Mesenchymal stem cell (in vitro differentiated cells and primary cell): ENCODE measurements around the gene NPHP4.
A peak's percentile ranks its signal among the peaks of the same experiment; 100 is the strongest.

Experiments used
- DNase-seq: peaks from one replicate; pipeline ENCODE4 v3.0.0-alpha.2; 2013
- H2AFZ ChIP-seq: one replicate; pipeline ENCODE4 v1.6.1; 2013; ENCODE audit warnings: low read depth, mild to moderate bottlenecking, control low read depth, inconsistent platforms, low read length, moderate library complexity
- H2AK5ac ChIP-seq: 2 replicates; pipeline ENCODE4 v1.6.1; 2013; ENCODE audit warnings: low read length, moderate library complexity, mild to moderate bottlenecking, inconsistent platforms; ENCODE audit not compliant: severe bottlenecking
- H2BK120ac ChIP-seq: one replicate; pipeline ENCODE4 v1.6.1; 2013; ENCODE audit warnings: low read depth, mild to moderate bottlenecking, inconsistent platforms, low read length, moderate library complexity
- H2BK12ac ChIP-seq, 2 experiments: one replicate each; pipeline ENCODE4 v1.6.1; 2013; ENCODE audit warnings: inconsistent platforms in 2 of 2, low read length in 2 of 2, mild to moderate bottlenecking in 2 of 2, moderate library complexity in 2 of 2, control low read depth in 1 of 2
- H2BK15ac ChIP-seq: one replicate; pipeline ENCODE4 v1.6.1; 2013; ENCODE audit warnings: mild to moderate bottlenecking, low read depth, inconsistent platforms; ENCODE audit not compliant: poor library complexity, severe bottlenecking
- H2BK5ac ChIP-seq: 2 replicates; pipeline ENCODE4 v1.6.1; 2013; ENCODE audit warnings: low read depth, mild to moderate bottlenecking, low read length, control low read depth, inconsistent platforms; ENCODE audit not compliant: poor library complexity, severe bottlenecking
- H3K14ac ChIP-seq, 2 experiments: one replicate each; pipeline ENCODE4 v1.6.1; 2013; ENCODE audit warnings: inconsistent platforms in 2 of 2, low read length in 2 of 2, control low read depth in 1 of 2, mild to moderate bottlenecking in 1 of 2, moderate library complexity in 1 of 2
- H3K18ac ChIP-seq, 2 experiments: one replicate each; pipeline ENCODE4 v1.6.1; 2013; ENCODE audit warnings: inconsistent platforms in 2 of 2, low read length in 2 of 2, control low read depth in 1 of 2, low read depth in 1 of 2, mild to moderate bottlenecking in 1 of 2
- H3K23ac ChIP-seq, 2 experiments: one replicate each; pipeline ENCODE4 v1.6.1; 2013; ENCODE audit warnings: inconsistent platforms in 2 of 2, low read length in 2 of 2, mild to moderate bottlenecking in 2 of 2, moderate library complexity in 2 of 2, control low read depth in 1 of 2
- H3K27ac ChIP-seq: 2 replicates; pipeline ENCODE4 v1.5.1; 2013; ENCODE audit warnings: mild to moderate bottlenecking, moderate library complexity, low read length, control low read depth, inconsistent platforms; ENCODE audit not compliant: poor library complexity, severe bottlenecking
- H3K27me3 ChIP-seq, 2 experiments: 2 replicates each; pipeline versions ENCODE4 v1.6.1 to v1.7.0; 2013; ENCODE audit warnings: low read length in 2 of 2, mild to moderate bottlenecking in 2 of 2, moderate library complexity in 2 of 2, control low read depth in 1 of 2, inconsistent platforms in 1 of 2; ENCODE audit not compliant: control insufficient read depth in 1 of 2, insufficient read depth in 1 of 2
- H3K36me3 ChIP-seq, 2 experiments: 2 replicates each; pipeline versions ENCODE4 v1.6.1 to v1.7.0; 2013; ENCODE audit warnings: low read length in 2 of 2, control low read depth in 1 of 2, inconsistent platforms in 1 of 2, low read depth in 1 of 2, mild to moderate bottlenecking in 1 of 2; ENCODE audit not compliant: insufficient read depth in 2 of 2, control insufficient read depth in 1 of 2
- H3K4ac ChIP-seq, 2 experiments: one replicate each; pipeline ENCODE4 v1.6.1; 2013; ENCODE audit warnings: inconsistent platforms in 2 of 2, low read length in 2 of 2, mild to moderate bottlenecking in 2 of 2, moderate library complexity in 2 of 2, control low read depth in 1 of 2, low read depth in 1 of 2
- H3K4me1 ChIP-seq: 2 replicates; pipeline ENCODE4 v1.6.1; 2013; ENCODE audit warnings: low read depth, low read length, control low read depth; ENCODE audit not compliant: control insufficient read depth, insufficient read depth
- H3K4me2 ChIP-seq: 2 replicates; pipeline ENCODE4 v1.6.1; 2013; ENCODE audit warnings: low read length, mild to moderate bottlenecking, inconsistent platforms; ENCODE audit not compliant: poor library complexity, severe bottlenecking
- H3K4me3 ChIP-seq, 2 experiments: 2 replicates each; pipeline versions ENCODE4 v1.5.1 to v1.7.0; 2013; ENCODE audit warnings: low read length in 2 of 2, mild to moderate bottlenecking in 2 of 2, control low read depth in 1 of 2, low read depth in 1 of 2; ENCODE audit not compliant: insufficient read depth in 1 of 2
- H3K79me1 ChIP-seq: replicated peaks from 2 replicates; pipeline ENCODE4 v1.6.1; 2013; ENCODE audit warnings: mild to moderate bottlenecking, control low read depth, low read length, inconsistent platforms; ENCODE audit not compliant: poor library complexity, severe bottlenecking
- H3K9ac ChIP-seq: 2 replicates; pipeline ENCODE4 v1.7.0; 2013; ENCODE audit warnings: mild to moderate bottlenecking, low read length, moderate library complexity
- H3K9me3 ChIP-seq: 2 replicates; pipeline ENCODE4 v1.7.0; 2013; ENCODE audit warnings: mild to moderate bottlenecking, low read length; ENCODE audit not compliant: control insufficient read depth
- H4K8ac ChIP-seq: one replicate; pipeline ENCODE4 v1.6.1; 2013; ENCODE audit warnings: inconsistent platforms, mild to moderate bottlenecking, low read length, moderate library complexity
- H4K91ac ChIP-seq: one replicate; pipeline ENCODE4 v1.6.1; 2013; ENCODE audit warnings: mild to moderate bottlenecking, low read length, inconsistent platforms
- WGBS: methylation state at CpG from one replicate; pipeline ENCODE4 v1.1.7; 2013; ENCODE audit warnings: mixed read lengths; 5-methylcytosine and 5-hydroxymethylcytosine counted together

The NPHP4 gene

DNA sequence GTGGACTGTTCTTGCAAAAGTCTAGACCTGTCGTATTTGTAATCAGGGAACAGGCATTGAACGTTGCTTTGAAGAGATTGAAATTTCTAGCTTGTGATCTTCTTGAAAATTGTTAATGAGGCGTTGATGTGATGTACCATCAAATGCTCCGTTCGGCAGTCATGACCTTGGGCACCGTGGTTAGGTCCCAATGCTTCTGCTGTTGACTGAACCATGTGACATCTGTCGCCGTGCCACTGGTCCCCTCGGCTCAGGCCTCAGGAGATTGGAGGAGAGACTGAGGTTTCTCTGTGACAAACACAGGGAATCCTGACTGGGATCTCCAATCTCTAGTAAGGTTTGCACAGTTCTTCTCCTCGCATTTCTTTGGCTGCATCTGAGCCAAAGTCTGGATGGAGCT, 35.4 kb upstream of the NPHP4 start:
- H2BK120ac ChIP-seq: no peak overlapping the region
- H4K8ac ChIP-seq: no peak overlapping the region
- no peak overlapping the region for H3K27ac ChIP-seq
- H2AFZ ChIP-seq: no peak overlapping the region
- no peak overlapping the region for H3K4me2 ChIP-seq
- no peak overlapping the region for H3K9ac ChIP-seq
- H2AK5ac ChIP-seq: no peak overlapping the region
- 88% methylated on average over 10 of the region's 10 CpGs for WGBS
- no peaks in the 10 kb centered on the region for H3K79me1 ChIP-seq
- peaks cover 20% of the 10 kb centered on the region for H3K4me1 ChIP-seq
- H3K27me3 ChIP-seq: peaks cover 17 to 20% of the 10 kb centered on the region in 2 experiments
- no peak overlapping the region for H3K4ac ChIP-seq
- DNase-seq: no peak
- no peaks in the 10 kb centered on the region for H3K9me3 ChIP-seq
- no peak overlapping the region for H3K23ac ChIP-seq
- no peak overlapping the region for H2BK15ac ChIP-seq
- H2BK12ac ChIP-seq: no peak overlapping the region
- no peaks in the 10 kb centered on the region for H3K36me3 ChIP-seq
- no peak overlapping the region for H3K18ac ChIP-seq
- no peak overlapping the region for H2BK5ac ChIP-seq
- no peak overlapping the region for H3K14ac ChIP-seq
- H4K91ac ChIP-seq: no peak overlapping the region
- no peak overlapping the region for H3K4me3 ChIP-seq

DNA sequence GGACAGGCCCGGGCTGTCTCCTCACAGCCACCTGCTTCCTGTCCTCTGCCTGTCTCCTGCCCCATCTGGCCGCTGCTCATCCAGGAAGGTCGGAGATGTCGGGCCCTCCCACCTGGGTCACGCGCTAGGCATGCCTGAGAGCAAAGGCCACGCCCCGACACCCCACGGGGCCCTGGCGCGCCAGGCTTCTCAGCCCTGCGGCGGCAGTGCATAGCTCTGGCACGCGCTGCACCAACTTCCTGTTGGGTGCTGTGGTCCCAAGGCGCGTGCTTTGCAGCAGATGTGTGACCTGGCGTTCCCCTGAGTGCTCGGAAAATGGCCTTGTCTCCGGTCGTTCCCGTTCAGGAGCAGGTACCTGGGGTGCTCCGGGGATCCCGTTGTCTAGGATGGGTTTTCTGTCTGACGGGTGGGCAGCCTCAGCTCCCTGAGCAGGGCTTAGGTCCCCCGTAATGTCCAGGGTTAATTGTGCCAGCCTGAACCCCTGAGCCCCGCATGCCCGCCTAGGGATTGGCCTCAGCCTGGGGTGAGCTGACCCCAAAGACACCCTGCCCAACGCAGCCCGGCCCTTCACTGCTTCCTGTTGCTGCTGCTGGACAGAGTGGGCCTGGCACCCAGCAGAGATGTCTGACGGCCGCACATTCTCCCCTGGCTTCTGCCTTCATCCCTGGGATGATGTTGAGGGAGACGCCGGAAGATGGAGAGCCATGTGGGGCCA, 34.0 kb upstream of the NPHP4 start:
- H3K79me1 ChIP-seq: no peaks in the 10 kb centered on the region
- H3K9me3 ChIP-seq: no peaks in the 10 kb centered on the region
- no peak overlapping the region for H2AK5ac ChIP-seq
- H3K4me3 ChIP-seq: no peak overlapping the region
- no peak overlapping the region for H3K4ac ChIP-seq
- H2AFZ ChIP-seq: no peak overlapping the region
- no peak overlapping the region for H2BK120ac ChIP-seq
- H3K27me3 ChIP-seq: peaks cover 11 to 17% of the 10 kb centered on the region in 2 experiments
- no peak overlapping the region for H4K8ac ChIP-seq
- no peak overlapping the region for H3K23ac ChIP-seq
- peak overlapping the region; percentile 21 for H3K4me2 ChIP-seq
- H2BK5ac ChIP-seq: no peak overlapping the region
- H3K36me3 ChIP-seq: no peaks in the 10 kb centered on the region
- peaks cover 20% of the 10 kb centered on the region for H3K4me1 ChIP-seq
- H2BK12ac ChIP-seq: no peak overlapping the region
- WGBS: 48% methylated on average over 34 of the region's 34 CpGs
- H2BK15ac ChIP-seq: no peak overlapping the region
- DNase-seq: no peak
- H3K27ac ChIP-seq: no peak overlapping the region
- H3K14ac ChIP-seq: no peak overlapping the region
- no peak overlapping the region for H3K18ac ChIP-seq
- H3K9ac ChIP-seq: no peak overlapping the region
- no peak overlapping the region for H4K91ac ChIP-seq

DNA sequence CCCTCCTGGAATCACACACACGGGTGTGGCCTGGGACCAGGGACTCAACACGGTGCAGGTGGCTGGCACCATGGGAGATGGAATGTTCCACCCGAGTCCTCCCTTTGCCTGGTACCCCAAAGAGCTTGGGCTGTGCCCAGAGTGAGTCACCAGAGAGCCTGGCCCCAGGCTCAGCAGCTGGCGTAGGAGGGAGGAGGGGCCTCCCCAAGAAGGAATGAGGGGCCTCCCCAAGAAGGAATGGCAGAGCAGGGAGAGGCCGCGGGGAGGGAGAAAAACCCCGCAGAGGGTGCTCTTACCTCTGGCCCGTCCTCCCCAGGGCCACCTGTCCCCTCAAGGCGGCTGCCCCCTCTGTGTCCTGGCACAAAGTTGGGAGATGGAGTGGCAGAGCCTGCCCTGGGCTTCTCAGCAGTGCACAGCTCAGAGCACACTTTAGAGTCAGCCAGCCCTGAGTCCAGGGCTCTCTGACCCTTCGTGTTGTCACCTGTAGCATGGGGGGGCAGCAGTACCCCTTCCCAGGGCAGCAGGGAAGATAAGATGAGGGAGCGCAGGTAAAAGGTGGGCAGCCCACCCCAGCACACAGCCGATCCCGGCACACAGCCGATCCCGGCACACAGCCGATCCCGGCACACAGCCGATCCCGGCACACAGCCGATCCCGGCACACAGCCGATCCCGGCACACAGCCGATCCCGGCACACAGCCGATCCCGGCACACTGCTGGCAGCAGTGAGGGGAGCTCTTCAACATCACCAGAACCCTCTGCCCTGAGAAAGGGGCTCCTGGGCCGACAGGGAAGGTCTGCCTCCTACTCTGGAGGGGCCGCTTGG, 33.3 kb upstream of the NPHP4 start:
- no peak overlapping the region for H2BK5ac ChIP-seq
- H3K9me3 ChIP-seq: no peaks in the 10 kb centered on the region
- no peak overlapping the region for H2AFZ ChIP-seq
- no peak overlapping the region for H3K4ac ChIP-seq
- no peak overlapping the region for H3K27ac ChIP-seq
- no peak overlapping the region for H4K91ac ChIP-seq
- H3K14ac ChIP-seq: no peak overlapping the region
- no peak overlapping the region for H4K8ac ChIP-seq
- H3K4me2 ChIP-seq: peak overlapping the region; percentile 21
- H2BK12ac ChIP-seq: no peak overlapping the region
- 82% methylated on average over 28 of the region's 29 CpGs for WGBS
- H2AK5ac ChIP-seq: no peak overlapping the region
- no peak overlapping the region for H3K9ac ChIP-seq
- no peaks in the 10 kb centered on the region for H3K36me3 ChIP-seq
- peaks cover 20% of the 10 kb centered on the region for H3K4me1 ChIP-seq
- no peak overlapping the region for H2BK120ac ChIP-seq
- no peak overlapping the region for H3K4me3 ChIP-seq
- no peak overlapping the region for H3K18ac ChIP-seq
- no peaks in the 10 kb centered on the region for H3K79me1 ChIP-seq
- H2BK15ac ChIP-seq: no peak overlapping the region
- H3K23ac ChIP-seq: no peak overlapping the region
- H3K27me3 ChIP-seq: peaks cover 11 to 17% of the 10 kb centered on the region in 2 experiments
- no peak for DNase-seq

DNA sequence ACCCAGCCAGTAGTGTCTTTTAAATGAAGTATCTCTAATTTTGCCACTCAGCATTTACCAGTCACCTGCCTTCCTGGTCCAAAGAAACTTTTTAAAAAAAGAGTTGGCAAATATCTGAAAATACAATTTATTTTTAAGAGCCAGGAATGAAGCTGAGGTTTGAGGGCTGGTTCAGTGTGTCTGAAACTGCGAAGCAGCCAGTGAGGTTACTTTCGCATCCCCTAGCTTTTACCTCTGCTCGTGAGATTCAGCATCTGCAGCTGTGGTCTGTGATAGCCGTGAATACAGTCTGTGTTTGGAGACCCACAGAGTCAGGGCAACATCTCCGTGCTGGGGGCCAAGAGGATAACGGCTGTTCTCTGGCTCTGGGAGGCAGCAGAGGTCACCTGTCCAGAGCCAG, 32.2 kb upstream of the NPHP4 start:
- H3K23ac ChIP-seq: no peak overlapping the region
- no peak overlapping the region for H3K4me2 ChIP-seq
- H4K8ac ChIP-seq: no peak overlapping the region
- no peaks in the 10 kb centered on the region for H3K9me3 ChIP-seq
- WGBS: 86% methylated on average over 6 of the region's 6 CpGs
- no peak overlapping the region for H3K4me3 ChIP-seq
- no peak overlapping the region for H2BK12ac ChIP-seq
- no peak overlapping the region for H3K14ac ChIP-seq
- H2AK5ac ChIP-seq: no peak overlapping the region
- no peak overlapping the region for H3K9ac ChIP-seq
- no peak overlapping the region for H3K18ac ChIP-seq
- H3K4me1 ChIP-seq: peaks cover 20% of the 10 kb centered on the region
- H2BK5ac ChIP-seq: no peak overlapping the region
- no peaks in the 10 kb centered on the region for H3K36me3 ChIP-seq
- H3K79me1 ChIP-seq: no peaks in the 10 kb centered on the region
- no peak overlapping the region for H3K4ac ChIP-seq
- peaks cover 11 to 17% of the 10 kb centered on the region in 2 experiments for H3K27me3 ChIP-seq
- H2BK120ac ChIP-seq: no peak overlapping the region
- DNase-seq: no peak
- no peak overlapping the region for H4K91ac ChIP-seq
- H2BK15ac ChIP-seq: no peak overlapping the region
- no peak overlapping the region for H2AFZ ChIP-seq
- no peak overlapping the region for H3K27ac ChIP-seq
